ENCODE data around the gene USP2. TPM values are rescaled to one million over a fixed set of nuclear protein-coding genes. Genes with fewer than 3 reads are reported as not detected.

USP2 gene
- total and polyA plus RNA-seq, 2 of the 8 experiments (the other 6 are each of a cell fraction or from before 2014, with no cell fraction given) = 2.2 to 6.9 TPM

- TF ChIP-seq EZH2 (IDR thresholded peaks at IDR 0.05; ENCODE audit: low read depth, low read length, severe bottlenecking) (no peak), SIX5 (IDR thresholded peaks at IDR 0.05; ENCODE audit: low read depth, low read length) (no peak)
Measured at GRCh38 chr11:119424276-119424675, 42.8 kb upstream of the USP2 start (continued).
